Endothelial cell (in vitro differentiated cells): Measurements from ENCODE around the gene STK32C. TPM values are rescaled to one million over a fixed set of nuclear protein-coding genes. Genes with fewer than 3 reads are reported as not detected.

ENCODE experiments used
- DNase-seq: peaks from one replicate; pipeline ENCODE4 v3.0.0; 2021; ENCODE audit warnings: low spot score
- H3K27ac Mint-ChIP-seq: one replicate; pipeline ENCODE4 v1.8.0; 2021; ENCODE audit warnings: mixed read lengths, inconsistent platforms; ENCODE audit not compliant: unreplicated experiment
- H3K27me3 Mint-ChIP-seq: one replicate; pipeline ENCODE4 v1.8.0; 2021; ENCODE audit warnings: mild to moderate bottlenecking, moderate library complexity, mixed read lengths, inconsistent platforms; ENCODE audit not compliant: unreplicated experiment
- H3K36me3 Mint-ChIP-seq: one replicate; pipeline ENCODE4 v1.8.0; 2021; ENCODE audit warnings: mild to moderate bottlenecking, low read depth, mixed read lengths, inconsistent platforms; ENCODE audit not compliant: unreplicated experiment
- H3K4me1 Mint-ChIP-seq: one replicate; pipeline ENCODE4 v1.8.0; 2021; ENCODE audit warnings: mild to moderate bottlenecking, mixed read lengths, inconsistent platforms; ENCODE audit not compliant: unreplicated experiment
- H3K4me3 Mint-ChIP-seq: one replicate; pipeline ENCODE4 v1.8.0; 2021; ENCODE audit warnings: mild to moderate bottlenecking, mixed read lengths, inconsistent platforms; ENCODE audit not compliant: unreplicated experiment
- H3K9me3 Mint-ChIP-seq: one replicate; pipeline ENCODE4 v1.8.0; 2021; ENCODE audit warnings: mixed read lengths, inconsistent platforms; ENCODE audit not compliant: unreplicated experiment
- CTCF ChIP-seq: fragments of 200-600 bp; sonication (generic); IDR thresholded peaks from one replicate; pipeline ENCODE4 v1.5.0; 2021; ENCODE audit warnings: antibody characterized with exemption; ENCODE audit not compliant: unreplicated experiment
- total RNA-seq: library from RNA; stranded (reverse); fragmentation: NEBNext Ultra II Directional; extraction: Animal tissue kit (Norgen Biotek cat#: 25700); gene quantifications from one replicate; pipeline ENCODE4 v1.2.1, GENCODE V29; 2021; ENCODE audit not compliant: unreplicated experiment

The STK32C gene
- total RNA-seq, 1 donor from 2014 or later, result 12.6 TPM

GRCh38 chr10:132265890-132266496 is 41.8 kb downstream of the STK32C start:
- no peak for TF ChIP-seq CTCF
- Mint-ChIP-seq H3K36me3 (no peaks in the 10 kb centered on the region), H3K27me3 (peaks cover 5% of the 10 kb centered on the region)

GRCh38 chr10:132264966-132265889 is 42.5 kb downstream of the STK32C start:
- TF ChIP-seq CTCF, result no peak
- H3K27ac Mint-ChIP-seq, result peak overlapping the region; percentile 70
- H3K4me3 Mint-ChIP-seq, result no peak overlapping the region
- no peaks in the 10 kb centered on the region for H3K36me3 Mint-ChIP-seq
- H3K9me3 Mint-ChIP-seq, result no peaks in the 10 kb centered on the region
- H3K27me3 Mint-ChIP-seq, result peaks cover 5% of the 10 kb centered on the region
- peaks cover 24% of the 10 kb centered on the region for H3K4me1 Mint-ChIP-seq
- no peak for DNase-seq

More at GRCh38 chr10:132265890-132266496, 41.8 kb downstream of the STK32C start:
- Mint-ChIP-seq H3K9me3 (no peaks in the 10 kb centered on the region), H3K4me3 (no peak overlapping the region), H3K4me1 (peaks cover 24% of the 10 kb centered on the region), H3K27ac (no peak overlapping the region)
- DNase-seq, result no peak

GRCh38 chr10:132264306-132264950 is 43.3 kb downstream of the STK32C start:
- no peak for DNase-seq
- peaks cover 6% of the 10 kb centered on the region for H3K27me3 Mint-ChIP-seq
- H3K36me3 Mint-ChIP-seq, result no peaks in the 10 kb centered on the region
- H3K9me3 Mint-ChIP-seq, result no peaks in the 10 kb centered on the region
- no peak overlapping the region for H3K4me3 Mint-ChIP-seq
- H3K4me1 Mint-ChIP-seq, result peaks cover 24% of the 10 kb centered on the region
- H3K27ac Mint-ChIP-seq, result peak overlapping the region; percentile 70
- TF ChIP-seq CTCF, result no peak

GRCh38 chr10:132263866-132264265 is 43.9 kb downstream of the STK32C start:
- H3K4me3 Mint-ChIP-seq, result no peak overlapping the region
- no peak for TF ChIP-seq CTCF
- H3K27me3 Mint-ChIP-seq, result peaks cover 10% of the 10 kb centered on the region
- H3K36me3 Mint-ChIP-seq, result no peaks in the 10 kb centered on the region
- no peaks in the 10 kb centered on the region for H3K9me3 Mint-ChIP-seq
- H3K27ac Mint-ChIP-seq, result no peak overlapping the region
- H3K4me1 Mint-ChIP-seq, result peaks cover 24% of the 10 kb centered on the region
- no peak for DNase-seq
